Osteocyte (in vitro differentiated cells): ENCODE results near the gene RPUSD4. TPM values are rescaled to one million over a fixed set of nuclear protein-coding genes. Genes with fewer than 3 reads are reported as not detected.
"Not testable (repeated sequence)": the region's sequence is repeated elsewhere in the genome, so short reads cannot be mapped to it uniquely, and the experiment has no call there.

Experiments used
- DNase-seq: peaks from one replicate; pipeline ENCODE4 v3.0.0; 2021; ENCODE audit warnings: mixed read lengths; ENCODE audit not compliant: unreplicated experiment; ENCODE audit errors: extremely low spot score
- H3K27ac Mint-ChIP-seq: one replicate; pipeline ENCODE4 v1.8.0; 2021; ENCODE audit warnings: mild to moderate bottlenecking, mixed read lengths; ENCODE audit not compliant: unreplicated experiment
- H3K27me3 Mint-ChIP-seq: one replicate; pipeline ENCODE4 v1.8.0; 2021; ENCODE audit warnings: mixed read lengths; ENCODE audit not compliant: unreplicated experiment
- H3K36me3 Mint-ChIP-seq: one replicate; pipeline ENCODE4 v1.8.0; 2021; ENCODE audit warnings: mixed read lengths; ENCODE audit not compliant: unreplicated experiment
- H3K4me1 Mint-ChIP-seq: one replicate; pipeline ENCODE4 v1.8.0; 2021; ENCODE audit warnings: mixed read lengths; ENCODE audit not compliant: unreplicated experiment
- H3K4me3 Mint-ChIP-seq: one replicate; pipeline ENCODE4 v1.8.0; 2021; ENCODE audit warnings: mild to moderate bottlenecking, moderate library complexity, mixed read lengths; ENCODE audit not compliant: unreplicated experiment
- H3K9me3 Mint-ChIP-seq: one replicate; pipeline ENCODE4 v1.8.0; 2021; ENCODE audit warnings: mixed read lengths; ENCODE audit not compliant: unreplicated experiment
- CTCF ChIP-seq: fragments of 200-600 bp; sonication (generic); IDR thresholded peaks from 2 replicates; pipeline ENCODE4 v1.5.0; 2021; ENCODE audit warnings: antibody characterized with exemption, mild to moderate bottlenecking, moderate library complexity
- long read RNA-seq: library from polyadenylated mRNA; unstranded; transcript quantifications from one replicate; pipeline ENCODE4 v2.0.0, GENCODE V29; 2021
- total RNA-seq: library from RNA; stranded (reverse); gene quantifications from 2 replicates; pipeline ENCODE4 v1.2.1, GENCODE V29; 2021

RPUSD4 gene, protein sequence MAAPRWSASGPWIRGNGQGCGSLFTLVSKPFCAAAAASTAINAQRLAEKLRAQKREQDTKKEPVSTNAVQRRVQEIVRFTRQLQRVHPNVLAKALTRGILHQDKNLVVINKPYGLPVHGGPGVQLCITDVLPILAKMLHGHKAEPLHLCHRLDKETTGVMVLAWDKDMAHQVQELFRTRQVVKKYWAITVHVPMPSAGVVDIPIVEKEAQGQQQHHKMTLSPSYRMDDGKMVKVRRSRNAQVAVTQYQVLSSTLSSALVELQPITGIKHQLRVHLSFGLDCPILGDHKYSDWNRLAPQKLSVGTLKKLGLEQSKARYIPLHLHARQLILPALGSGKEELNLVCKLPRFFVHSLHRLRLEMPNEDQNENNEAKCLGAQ
- 27.1 and 28.0 TPM in 2 replicates for total RNA-seq
- long read RNA-seq, transcript RPUSD4-201 (7 exons, 2,512 nt) = major isoform, 227 of 248 reads
- long read RNA-seq, partial matches to known transcripts = 1 of 248 reads
- long read RNA-seq, other reads (novel, unspliced or antisense) = 19 of 248 reads

- no peaks in the 10 kb centered on the region for H3K9me3 Mint-ChIP-seq
- peak; percentile 100 for DNase-seq
- H3K27ac Mint-ChIP-seq = peak within 1 kb of the TSS; percentile 94
- H3K36me3 Mint-ChIP-seq = peaks cover 13% of the 10 kb centered on the region
- H3K27me3 Mint-ChIP-seq = no peaks in the 10 kb centered on the region
- peak within 1 kb of the TSS; percentile 98 for H3K4me3 Mint-ChIP-seq
- H3K4me1 Mint-ChIP-seq = peaks cover 23% of the 10 kb centered on the region
- no peak for TF ChIP-seq CTCF
Measured at GRCh38 chr11:126211236-126212088, at the start of gene RPUSD4, which contains the start of gene FAM118B. Gene RPUSD4 (minus strand): TSS chr11:126211650. CDS start chr11:126211638, 12 bp downstream. Gene FAM118B (plus strand): TSS chr11:126211782. CDS start chr11:126235002, 23,220 bp downstream.

DNA sequence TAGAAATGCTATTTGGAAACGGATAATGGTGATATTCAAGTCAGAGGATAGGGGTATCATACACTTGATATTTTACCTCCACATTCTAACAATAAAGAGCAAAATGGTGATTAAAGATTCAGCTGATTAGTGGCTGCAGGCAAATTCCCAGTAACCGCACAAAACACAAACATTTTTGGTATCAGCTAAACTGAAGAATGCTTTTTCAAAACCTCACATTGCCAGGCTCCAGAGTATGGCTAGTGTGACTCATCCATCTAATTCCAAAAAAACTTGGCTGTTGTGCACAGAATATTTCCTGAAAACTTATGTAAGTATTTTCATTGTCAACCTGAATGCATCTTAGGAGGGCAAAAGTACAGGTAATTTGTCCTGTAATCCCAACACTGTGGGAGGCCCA is 46.3 kb upstream of the RPUSD4 start:
- no peak for DNase-seq
- no peak for TF ChIP-seq CTCF
- Mint-ChIP-seq H3K27ac (no peak overlapping the region), H3K4me1 (no peaks in the 10 kb centered on the region), H3K4me3 (no peak overlapping the region), H3K9me3 (no peaks in the 10 kb centered on the region), H3K36me3 (peaks cover 23% of the 10 kb centered on the region), H3K27me3 (no peaks in the 10 kb centered on the region)

DNA sequence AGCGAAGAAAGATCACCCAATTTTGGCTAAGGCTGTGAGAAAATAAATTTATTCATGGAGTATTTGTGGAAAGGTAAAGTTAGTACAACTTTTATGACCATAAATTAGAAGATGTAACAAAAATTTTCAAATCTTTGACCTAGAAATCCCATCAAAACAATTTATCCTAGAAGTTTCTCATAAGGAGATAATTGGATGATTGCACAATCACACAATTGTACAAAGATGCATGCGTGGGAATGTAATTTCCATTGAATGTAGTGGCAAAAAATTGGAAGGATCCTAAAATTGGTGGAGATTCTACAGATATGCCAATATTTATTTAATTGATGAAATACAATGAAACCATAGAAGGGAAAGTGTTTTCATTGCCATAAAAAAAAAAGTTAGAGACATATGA is 45.7 kb upstream of the RPUSD4 start:
- no peak overlapping the region for H3K4me3 Mint-ChIP-seq
- DNase-seq = no peak
- no peak overlapping the region for H3K27ac Mint-ChIP-seq
- H3K4me1 Mint-ChIP-seq = no peaks in the 10 kb centered on the region
- H3K9me3 Mint-ChIP-seq = no peaks in the 10 kb centered on the region
- no peaks in the 10 kb centered on the region for H3K27me3 Mint-ChIP-seq
- no peak for TF ChIP-seq CTCF
- peaks cover 26% of the 10 kb centered on the region for H3K36me3 Mint-ChIP-seq

- H3K27me3 Mint-ChIP-seq = no peaks in the 10 kb centered on the region
- no peak for TF ChIP-seq CTCF
- no peaks in the 10 kb centered on the region for H3K9me3 Mint-ChIP-seq
- peaks cover 27% of the 10 kb centered on the region for H3K36me3 Mint-ChIP-seq
- DNase-seq = no peak
- no peak overlapping the region for H3K4me3 Mint-ChIP-seq
- no peaks in the 10 kb centered on the region for H3K4me1 Mint-ChIP-seq
- no peak overlapping the region for H3K27ac Mint-ChIP-seq
Measured at GRCh38 chr11:126256216-126256615, 44.8 kb upstream of the RPUSD4 start.

GRCh38 chr11:126255507-126255906 is 44.1 kb upstream of the RPUSD4 start:
- H3K36me3 Mint-ChIP-seq = peaks cover 28% of the 10 kb centered on the region
- H3K27me3 Mint-ChIP-seq, H3K27ac Mint-ChIP-seq, H3K4me3 Mint-ChIP-seq, H3K4me1 Mint-ChIP-seq, DNase-seq, H3K9me3 Mint-ChIP-seq: not testable (repeated sequence)
